A673 (cell line): ENCODE results near the gene ATF2.

Source experiments
- CTCF ChIP-seq: fragments of 300-800, 200-600 bp; sonication (generic); conservative IDR thresholded peaks from 2 replicates; pipeline ENCODE4 v1.5.1; 2017; ENCODE audit warnings: low read depth, mild to moderate bottlenecking, antibody characterized with exemption, low read length, moderate library complexity, mixed read lengths
- EZH2 ChIP-seq: fragments of 200-600 bp; sonication (generic); IDR thresholded peaks from 2 replicates; pipeline ENCODE4 v1.6.1; 2017; ENCODE audit warnings: borderline replicate concordance, low read depth, mild to moderate bottlenecking, mixed read lengths, antibody characterized with exemption, low read length; ENCODE audit not compliant: poor library complexity, severe bottlenecking

GRCh38 chr2:175035806-175036205, 132.2 kb downstream of the ATF2 start:
- TF ChIP-seq CTCF, result no peak
- no peak for TF ChIP-seq EZH2
